ENCODE results near the gene ARMH4. TPM values are rescaled to one million over a fixed set of nuclear protein-coding genes. Genes with fewer than 3 reads are reported as not detected.

ARMH4 gene
- total RNA-seq, 1 experiment from 2014 or later: 42.6 TPM

DNA sequence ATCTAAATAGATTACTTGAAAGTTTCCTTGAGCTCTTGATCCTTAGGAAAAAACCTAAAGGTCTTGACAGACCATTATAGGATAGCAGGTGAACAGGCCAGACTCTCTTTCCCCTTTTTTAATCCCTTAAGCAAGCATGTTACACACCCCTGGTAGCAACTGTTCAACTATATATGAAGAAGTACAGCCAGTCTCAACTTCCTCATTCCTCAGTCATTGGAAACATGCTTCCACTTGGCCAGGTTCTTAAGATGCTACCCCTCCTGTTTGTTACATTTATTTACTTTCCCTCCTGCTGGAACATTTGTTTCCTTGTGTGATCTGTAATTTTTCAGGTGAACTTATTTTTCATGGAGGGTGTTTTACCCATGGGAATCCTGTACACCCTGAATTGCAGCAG lies 124.1 kb downstream of the ARMH4 start:
- Mint-ChIP-seq H3K36me3 (ENCODE audit: insufficient read depth in 1 of 3, low read depth in 3 of 3) (no peaks in the 10 kb centered on the region), H3K9me3 (no peaks in the 10 kb centered on the region), H3K27ac (no peak overlapping the region; a peak in 1 of 7 replicates), H3K4me3 (no peak overlapping the region), H3K27me3 (ENCODE audit: low read depth) (no peaks in the 10 kb centered on the region), H3K4me1 (peaks cover 5 to 6% of the 10 kb centered on the region in 2 experiments)
- Histone ChIP-seq H4K91ac (ENCODE audit: insufficient read length, low read depth, low read length) (no peak overlapping the region), H3K23me2 (ENCODE audit: insufficient read length, low read depth, low read length, poor library complexity, severe bottlenecking) (no peaks in the 10 kb centered on the region), H2BK5ac (ENCODE audit: insufficient read length, low read length) (no peak overlapping the region), H3K9ac (ENCODE audit: extremely low read depth, insufficient read length, low read length) (no peak overlapping the region), H3K4me1 (ENCODE audit: insufficient read depth, low read length) (no peaks in the 10 kb centered on the region), H3K18ac (ENCODE audit: insufficient read length, low read depth, low read length) (no peak overlapping the region), H4K8ac (replicated peaks; ENCODE audit: insufficient read length, low read depth, low read length) (no peak overlapping the region), H3K56ac (ENCODE audit: insufficient read length, low read depth, low read length) (no peak overlapping the region), H2BK120ac (ENCODE audit: low read depth, low read length, poor library complexity, severe bottlenecking) (no peak overlapping the region), H2AK5ac (ENCODE audit: insufficient read length, low read length) (no peak overlapping the region), H2BK15ac (ENCODE audit: low read depth, low read length) (no peak overlapping the region), H3K23ac (ENCODE audit: insufficient read length, low read depth, low read length) (no peak overlapping the region), H4K5ac (ENCODE audit: insufficient read length, low read depth, low read length) (no peak overlapping the region), H3K27me3 (ENCODE audit: insufficient read depth, low read length) (no peaks in the 10 kb centered on the region), H3K79me2 (ENCODE audit: insufficient read depth, low read length) (no peaks in the 10 kb centered on the region), H3K79me1 (ENCODE audit: insufficient read depth, low read depth, low read length, poor library complexity, severe bottlenecking) (no peaks in the 10 kb centered on the region), H2BK20ac (ENCODE audit: low read depth, low read length, poor library complexity, severe bottlenecking) (no peak overlapping the region), H3K14ac (ENCODE audit: insufficient read depth, low read length) (no peak overlapping the region), H2AFZ (ENCODE audit: low read length) (no peak overlapping the region), H3K27ac (ENCODE audit: insufficient read length, low read depth, low read length) (no peak overlapping the region), H3T11ph (ENCODE audit: low read length) (no peak overlapping the region), H3K9me3 (ENCODE audit: control insufficient read depth, low read depth, low read length) (no peaks in the 10 kb centered on the region), H3K4ac (ENCODE audit: low read depth, low read length) (no peak overlapping the region), H2BK12ac (ENCODE audit: insufficient read length, low read depth, low read length) (no peak overlapping the region), H4K20me1 (ENCODE audit: control insufficient read depth, insufficient read depth, insufficient read length) (no peaks in the 10 kb centered on the region), H3K4me2 (ENCODE audit: insufficient read depth, insufficient read length, low read length) (no peak overlapping the region)
- no peak for DNase-seq
- TF ChIP-seq, protein P1, sequence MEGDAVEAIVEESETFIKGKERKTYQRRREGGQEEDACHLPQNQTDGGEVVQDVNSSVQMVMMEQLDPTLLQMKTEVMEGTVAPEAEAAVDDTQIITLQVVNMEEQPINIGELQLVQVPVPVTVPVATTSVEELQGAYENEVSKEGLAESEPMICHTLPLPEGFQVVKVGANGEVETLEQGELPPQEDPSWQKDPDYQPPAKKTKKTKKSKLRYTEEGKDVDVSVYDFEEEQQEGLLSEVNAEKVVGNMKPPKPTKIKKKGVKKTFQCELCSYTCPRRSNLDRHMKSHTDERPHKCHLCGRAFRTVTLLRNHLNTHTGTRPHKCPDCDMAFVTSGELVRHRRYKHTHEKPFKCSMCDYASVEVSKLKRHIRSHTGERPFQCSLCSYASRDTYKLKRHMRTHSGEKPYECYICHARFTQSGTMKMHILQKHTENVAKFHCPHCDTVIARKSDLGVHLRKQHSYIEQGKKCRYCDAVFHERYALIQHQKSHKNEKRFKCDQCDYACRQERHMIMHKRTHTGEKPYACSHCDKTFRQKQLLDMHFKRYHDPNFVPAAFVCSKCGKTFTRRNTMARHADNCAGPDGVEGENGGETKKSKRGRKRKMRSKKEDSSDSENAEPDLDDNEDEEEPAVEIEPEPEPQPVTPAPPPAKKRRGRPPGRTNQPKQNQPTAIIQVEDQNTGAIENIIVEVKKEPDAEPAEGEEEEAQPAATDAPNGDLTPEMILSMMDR (conservative IDR thresholded peaks at IDR 0.05): no peak

Measured in H9 (cell line).